SU-DHL-6 (cell line): Measurements from ENCODE around the gene FDXR.

Experiments used
- EZH2phosphoT487 ChIP-seq: fragments of 200-600 bp; sonication (generic), shearing (Covaris generic); conservative IDR thresholded peaks from 2 replicates; pipeline ENCODE4 v1.6.1; 2018; ENCODE audit warnings: mild to moderate bottlenecking, antibody characterized with exemption, low read length, moderate library complexity, mixed read lengths
- TF ChIP-seq, protein P1 (sequence below): fragments of 200-600 bp; sonication (generic); IDR thresholded peaks from one replicate; pipeline ENCODE4 v1.5.1; 2017; ENCODE audit warnings: antibody characterized with exemption, mild to moderate bottlenecking, low read length, moderate library complexity; ENCODE audit not compliant: insufficient read depth, poor library complexity, severe bottlenecking

- TF ChIP-seq, protein P1, sequence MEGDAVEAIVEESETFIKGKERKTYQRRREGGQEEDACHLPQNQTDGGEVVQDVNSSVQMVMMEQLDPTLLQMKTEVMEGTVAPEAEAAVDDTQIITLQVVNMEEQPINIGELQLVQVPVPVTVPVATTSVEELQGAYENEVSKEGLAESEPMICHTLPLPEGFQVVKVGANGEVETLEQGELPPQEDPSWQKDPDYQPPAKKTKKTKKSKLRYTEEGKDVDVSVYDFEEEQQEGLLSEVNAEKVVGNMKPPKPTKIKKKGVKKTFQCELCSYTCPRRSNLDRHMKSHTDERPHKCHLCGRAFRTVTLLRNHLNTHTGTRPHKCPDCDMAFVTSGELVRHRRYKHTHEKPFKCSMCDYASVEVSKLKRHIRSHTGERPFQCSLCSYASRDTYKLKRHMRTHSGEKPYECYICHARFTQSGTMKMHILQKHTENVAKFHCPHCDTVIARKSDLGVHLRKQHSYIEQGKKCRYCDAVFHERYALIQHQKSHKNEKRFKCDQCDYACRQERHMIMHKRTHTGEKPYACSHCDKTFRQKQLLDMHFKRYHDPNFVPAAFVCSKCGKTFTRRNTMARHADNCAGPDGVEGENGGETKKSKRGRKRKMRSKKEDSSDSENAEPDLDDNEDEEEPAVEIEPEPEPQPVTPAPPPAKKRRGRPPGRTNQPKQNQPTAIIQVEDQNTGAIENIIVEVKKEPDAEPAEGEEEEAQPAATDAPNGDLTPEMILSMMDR, result no peak
- TF ChIP-seq EZH2phosphoT487, result no peak
Measured at GRCh38 chr17:74850310-74850709, 22.5 kb downstream of the FDXR start.
